Eye (tissue), 1 donor: Measurements from ENCODE around the gene RIMS3.
A peak's percentile ranks its signal among the peaks of the same experiment; 100 is the strongest.

Source experiments
- DNase-seq: peaks from one replicate; pipeline ENCODE4 v3.0.0-alpha.2; 2015

RIMS3 gene

DNA sequence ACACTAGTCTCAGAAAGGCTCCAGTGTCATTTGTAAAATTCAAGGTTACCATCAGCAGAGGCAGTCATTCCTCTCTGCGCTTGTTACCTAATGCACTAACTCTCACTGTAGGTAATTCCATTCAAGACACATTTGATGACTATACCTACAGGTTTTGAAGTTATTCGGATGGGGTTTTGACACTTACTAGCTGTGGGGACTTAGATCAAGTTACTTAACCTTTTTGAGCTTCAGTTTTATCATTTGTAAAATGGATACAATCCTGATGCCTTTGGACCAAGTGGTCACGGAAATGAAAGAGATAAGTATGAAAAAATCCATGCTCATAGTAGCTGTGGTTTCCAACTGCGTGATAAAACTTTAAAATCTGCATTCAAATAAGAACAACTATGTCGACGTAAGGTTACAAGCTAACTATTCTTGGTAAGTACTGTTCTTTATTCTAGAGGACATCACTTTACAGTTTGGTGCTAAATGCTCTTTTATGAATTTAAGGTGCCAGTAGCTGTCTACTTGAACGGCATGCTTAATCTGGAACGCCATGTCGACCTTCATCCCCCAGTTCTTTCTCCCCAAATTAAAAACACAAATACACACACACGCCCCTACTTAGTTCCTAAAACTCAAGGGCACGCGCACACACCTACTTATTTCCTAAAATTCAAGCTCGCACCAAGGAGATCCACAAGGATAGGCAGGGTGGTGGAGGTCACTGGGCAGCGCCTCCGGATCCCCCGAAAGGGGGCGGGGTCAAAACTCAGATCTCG, 25.5 kb upstream of the RIMS3 start:
- no peak for DNase-seq

DNA sequence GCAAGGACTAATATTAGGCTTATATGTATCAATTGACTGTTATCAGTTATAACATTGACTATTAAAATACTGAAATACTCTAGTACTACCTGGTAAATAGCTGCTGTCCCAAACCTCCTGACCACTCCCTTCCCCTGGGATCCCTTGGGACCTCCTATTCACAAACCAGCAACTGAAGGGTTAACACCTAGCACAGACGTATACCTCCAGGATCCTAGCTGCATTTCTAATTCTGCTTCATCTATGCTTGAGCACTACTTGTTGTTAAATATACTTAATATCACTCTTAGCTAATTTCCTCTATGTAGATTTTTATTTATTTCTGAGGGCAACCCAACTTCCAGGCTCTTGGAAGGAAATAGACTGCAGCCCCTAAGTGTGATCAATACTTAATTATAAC, 24.3 kb upstream of the RIMS3 start:
- DNase-seq = no peak

DNA sequence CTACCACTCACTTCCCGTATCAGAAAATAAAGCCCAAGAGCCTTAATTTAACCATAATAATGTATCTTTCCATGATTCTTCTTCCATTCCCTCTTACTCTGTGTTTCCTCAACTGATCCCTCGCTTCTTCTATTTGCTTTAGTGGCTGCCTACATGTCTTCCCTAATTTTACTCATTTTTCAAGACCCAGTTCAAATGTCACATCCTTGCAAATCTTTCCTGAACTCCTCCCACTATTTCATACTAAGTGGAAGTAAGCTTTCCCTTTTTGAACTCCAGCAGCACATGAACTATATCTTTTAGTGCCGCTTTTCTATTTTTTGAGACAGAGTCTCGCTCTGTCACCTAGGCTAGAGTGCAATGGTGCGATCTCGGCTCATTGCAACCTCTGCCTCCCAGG, 22.2 kb upstream of the RIMS3 start:
- DNase-seq = no peak

DNA sequence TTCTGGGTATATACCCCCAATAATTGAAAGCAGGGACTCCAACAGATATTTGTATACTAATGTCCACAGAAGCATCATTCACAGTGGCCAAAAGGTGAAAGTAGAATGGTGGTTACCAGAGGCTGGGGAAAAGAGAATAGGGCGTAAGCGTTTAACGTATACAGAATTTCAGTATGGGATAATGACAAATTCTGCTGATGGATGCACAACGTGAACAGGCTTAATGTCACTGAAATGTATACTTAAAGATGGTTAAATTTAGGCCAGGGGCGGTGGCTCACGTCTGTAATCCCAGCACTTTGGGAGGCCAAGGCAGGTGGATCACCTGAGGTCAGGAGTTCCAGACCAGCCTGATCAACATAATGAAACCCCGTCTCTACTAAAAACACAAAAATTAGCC, 21.6 kb upstream of the RIMS3 start:
- DNase-seq = no peak

GRCh38 chr1:40684669-40685068, 19.2 kb upstream of the RIMS3 start:
- no peak for DNase-seq

DNA sequence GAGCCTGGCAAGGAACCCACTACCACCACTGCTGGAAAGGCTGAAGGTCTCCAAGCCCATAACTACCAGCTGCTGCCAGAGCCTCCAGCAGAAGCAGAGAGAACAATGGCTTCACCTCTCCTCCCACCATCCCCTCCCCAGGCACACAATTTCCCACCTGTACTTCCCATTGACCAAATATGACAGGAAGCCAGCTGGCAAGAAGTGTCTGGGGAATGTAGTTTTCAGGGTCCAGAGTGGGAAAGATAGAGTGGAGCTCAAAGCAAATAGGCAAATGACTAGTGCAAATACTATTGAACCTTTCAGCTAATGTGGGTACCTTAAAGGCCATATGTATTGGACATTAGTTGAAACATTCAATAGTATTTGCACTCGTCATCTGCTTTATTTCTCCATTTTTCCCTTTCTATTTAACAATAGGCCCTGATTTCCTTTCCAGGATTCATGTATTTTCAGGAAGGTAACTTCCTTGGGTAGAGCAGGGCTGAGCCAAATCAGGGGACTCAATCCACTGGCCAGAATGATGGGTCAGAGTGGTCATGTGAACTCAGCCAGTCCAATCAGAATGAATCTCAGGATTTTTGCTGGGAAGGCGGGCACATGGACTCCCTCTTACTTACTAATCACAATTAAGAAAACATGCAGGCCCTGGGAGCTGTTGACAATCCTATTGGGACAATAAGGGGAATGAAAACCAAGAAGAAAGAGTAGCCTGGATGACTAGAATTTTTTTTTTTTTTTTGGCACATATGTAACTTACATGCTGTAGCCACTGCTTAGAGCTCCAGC, 13.9 kb upstream of the RIMS3 start:
- DNase-seq = no peak

DNA sequence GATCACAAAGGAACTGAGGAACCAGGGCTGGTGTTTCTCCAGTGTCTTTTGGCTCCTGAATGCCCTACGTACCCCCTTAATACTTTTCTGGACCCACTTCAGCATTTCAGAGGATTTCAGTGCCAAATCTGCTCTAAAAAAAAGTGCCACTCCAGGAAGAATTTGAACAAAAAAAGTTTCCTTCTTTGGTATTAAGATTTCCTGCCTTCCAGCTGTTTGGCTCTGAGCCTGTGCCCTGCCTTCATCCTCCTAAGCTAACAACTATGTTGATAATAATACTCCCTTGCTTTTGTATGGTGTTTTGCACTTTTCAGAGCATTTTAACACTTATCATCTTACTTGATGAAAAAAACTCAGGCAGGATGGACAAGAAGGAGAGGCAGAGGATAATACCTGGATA, 11.0 kb upstream of the RIMS3 start:
- DNase-seq = no peak

- no peak for DNase-seq
Measured at GRCh38 chr1:40673452-40673851, 8.0 kb upstream of the RIMS3 start.

GRCh38 chr1:40668769-40669525, 3.5 kb upstream of the RIMS3 start:
- DNase-seq = peak; percentile 93

DNA sequence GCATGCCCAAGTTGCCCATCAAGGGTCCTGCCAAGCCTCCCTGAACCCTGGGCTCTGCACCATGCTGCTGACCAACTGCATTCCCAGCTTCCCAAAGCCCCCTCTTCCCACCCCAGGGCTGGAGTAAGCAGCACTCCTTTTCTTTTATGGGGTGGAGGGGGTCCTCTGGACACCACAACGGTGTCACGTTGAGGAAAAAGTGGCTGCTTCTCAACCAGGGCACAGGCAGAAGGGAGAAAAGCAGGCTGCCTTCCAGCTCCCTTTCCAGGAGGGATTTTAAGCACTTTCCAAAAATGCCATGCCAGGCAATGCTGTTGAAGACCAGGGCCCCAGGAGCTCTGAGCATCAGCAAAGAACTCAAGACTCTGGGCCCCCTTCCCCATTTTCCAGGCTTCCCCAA, 691 bp downstream of the RIMS3 start:
- no peak for DNase-seq

DNA sequence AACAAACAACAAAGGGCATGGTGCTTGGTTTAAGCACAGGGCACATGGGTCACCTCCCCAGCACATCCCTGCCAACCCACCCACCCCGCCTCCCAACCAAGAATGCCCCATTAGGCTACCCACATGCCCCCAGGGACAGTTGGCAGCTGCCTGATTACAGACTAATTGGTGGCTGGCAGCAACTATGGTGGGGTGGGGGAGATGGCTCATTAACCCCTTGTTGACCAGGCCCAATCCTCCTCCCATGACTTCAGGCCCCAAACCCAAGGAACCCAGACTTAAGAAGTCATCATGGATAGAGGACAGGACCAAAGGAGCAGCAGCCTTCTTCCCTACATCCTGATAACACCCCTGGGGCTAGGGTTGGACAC, 1.3 kb downstream of the RIMS3 start:
- DNase-seq = peak; percentile 42

GRCh38 chr1:40663324-40664166, 1.9 kb downstream of the RIMS3 start:
- DNase-seq = peak; percentile 82

- no peak for DNase-seq
Measured at GRCh38 chr1:40662864-40663263, 2.6 kb downstream of the RIMS3 start.

GRCh38 chr1:40662151-40662550, 3.3 kb downstream of the RIMS3 start:
- no peak for DNase-seq

GRCh38 chr1:40661678-40662077, 3.8 kb downstream of the RIMS3 start:
- DNase-seq = no peak

DNA sequence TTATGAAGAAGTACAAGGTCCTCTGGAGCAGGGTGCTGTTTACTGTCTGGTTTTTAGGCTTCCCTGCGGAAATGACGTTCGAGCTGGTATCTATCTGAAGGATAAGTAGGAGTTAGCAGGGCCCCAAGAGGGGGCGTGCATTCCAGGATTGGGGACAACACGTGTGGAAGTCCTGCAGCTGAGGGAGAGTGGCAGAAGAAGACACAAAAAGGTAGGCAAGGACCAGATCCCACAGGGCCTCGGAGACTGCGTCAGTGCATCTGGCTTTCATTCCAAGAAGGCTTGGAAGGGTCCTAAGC, 5.9 kb downstream of the RIMS3 start:
- DNase-seq = no peak

DNA sequence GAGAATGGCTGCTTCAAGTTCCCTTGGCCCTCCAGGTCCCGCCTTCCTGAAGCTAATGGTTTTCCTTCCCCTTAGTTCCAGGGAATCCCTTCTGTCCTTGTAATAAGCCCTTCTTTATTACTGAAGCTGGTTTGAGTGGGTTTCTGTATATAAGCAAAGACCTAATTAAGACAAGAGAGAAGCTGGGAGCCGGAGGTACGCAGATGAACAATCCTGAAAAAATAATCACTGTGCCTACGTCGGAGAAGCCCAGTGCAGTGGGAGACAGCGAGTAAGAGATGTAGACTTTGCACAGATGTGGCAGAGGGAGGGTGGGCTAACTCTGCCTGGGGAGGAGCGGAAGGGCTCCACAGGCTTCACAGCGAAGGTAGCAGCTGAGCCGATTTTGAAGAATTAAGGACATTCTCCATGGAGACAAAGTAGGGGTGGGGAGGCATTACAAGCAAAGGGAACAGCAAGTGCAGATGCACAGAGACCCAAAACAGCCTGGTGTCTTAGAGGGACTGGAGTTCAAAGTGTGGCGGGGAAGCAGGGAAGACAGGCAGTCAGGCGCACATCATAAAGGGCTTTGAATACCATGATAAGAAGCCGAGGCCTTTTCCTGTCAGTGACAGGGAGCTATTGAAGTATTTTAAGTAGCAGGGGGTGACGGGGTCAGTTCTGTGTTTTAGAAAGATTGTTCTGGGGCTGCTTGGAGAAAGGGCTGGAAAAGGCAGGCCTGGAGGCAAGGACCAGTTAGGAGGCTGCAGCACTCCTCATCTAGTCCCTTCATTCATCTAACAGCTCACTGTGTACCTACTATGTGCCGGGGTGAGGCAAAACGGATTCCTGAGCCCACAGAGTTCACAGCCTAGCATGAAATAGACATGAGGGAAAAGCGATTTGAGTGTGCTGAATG, 6.5 kb downstream of the RIMS3 start:
- DNase-seq = no peak

DNA sequence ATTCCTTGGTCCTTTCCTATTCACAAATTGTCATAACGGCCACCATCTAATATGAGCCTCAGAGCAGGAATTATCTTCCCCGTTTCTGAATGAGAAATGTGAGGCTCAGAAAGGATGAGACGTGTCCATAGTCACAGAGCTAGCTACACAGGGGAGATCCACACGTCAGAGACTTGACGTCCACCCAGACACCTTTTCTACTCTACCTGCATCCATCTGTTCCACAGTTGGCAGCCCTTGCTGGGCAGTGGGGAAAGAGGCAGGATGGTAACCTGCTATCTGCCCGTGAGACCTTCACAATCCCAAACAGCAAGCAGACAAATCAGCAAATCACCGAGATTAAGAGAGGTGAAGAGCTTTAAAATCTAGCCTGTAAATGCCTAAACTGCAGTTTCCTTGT, 8.4 kb downstream of the RIMS3 start:
- no peak for DNase-seq

- peak; percentile 76 for DNase-seq
Measured at GRCh38 chr1:40653851-40654537, 11.5 kb downstream of the RIMS3 start.

- DNase-seq = no peak
Measured at GRCh38 chr1:40652979-40653378, 12.5 kb downstream of the RIMS3 start.

GRCh38 chr1:40652468-40652867, 13.0 kb downstream of the RIMS3 start:
- DNase-seq = no peak
